Naive thymus-derived CD8-positive, alpha-beta T cell (primary cell): Measurements from ENCODE around the gene PTTG1IP. TPM values are rescaled to one million over a fixed set of nuclear protein-coding genes. Genes with fewer than 3 reads are reported as not detected.

Experiments
- ATAC-seq, 2 donors: fragments of 150-1000 bp; cut with Tn5 transposase in 1 of 2; sonication (Bioruptor Pico), chemical (Tn5 transposase) in 1 of 2; 1 replicate in 1 of 2; 2 replicates in 1 of 2; pipeline ENCODE4 v1.10.0; 2021; ENCODE audit warnings: mild to moderate bottlenecking in 2 of 2, moderate library complexity in 2 of 2
- POLR2A ChIA-PET: fragments of 350-600 bp; sonication (Branson Sonifier 250); formaldehyde crosslinking; loops from one replicate; lab custom pipeline; 2021; ENCODE audit warnings: antibody characterized with exemption; lab: Charles Lee
- DNase-seq, 10 donors: peaks; one replicate each; pipeline versions ENCODE4 v3.0.0 to v3.0.0-alpha.2; 2020 to 2022
- H3K27ac Mint-ChIP-seq, 10 donors: one replicate each; pipeline ENCODE4 v1.8.0; 2020 to 2022; ENCODE audit warnings: mild to moderate bottlenecking in 10 of 10, mixed read lengths in 10 of 10, moderate library complexity in 4 of 10, inconsistent platforms in 1 of 10
- H3K27me3 Mint-ChIP-seq, 5 donors: one replicate each; pipeline ENCODE4 v1.8.0; 2021 to 2022; ENCODE audit warnings: mixed read lengths in 5 of 5
- H3K36me3 Mint-ChIP-seq, 3 donors: one replicate each; pipeline ENCODE4 v1.8.0; 2020 to 2022; ENCODE audit warnings: mixed read lengths in 3 of 3, mild to moderate bottlenecking in 2 of 3, inconsistent platforms in 1 of 3
- H3K4me1 Mint-ChIP-seq, 4 donors: one replicate each; pipeline ENCODE4 v1.8.0; 2021 to 2022; ENCODE audit warnings: mixed read lengths in 4 of 4
- H3K4me3 Mint-ChIP-seq, 10 donors: one replicate each; pipeline ENCODE4 v1.8.0; 2020 to 2022; ENCODE audit warnings: mild to moderate bottlenecking in 10 of 10, mixed read lengths in 10 of 10, moderate library complexity in 6 of 10, inconsistent platforms in 1 of 10
- H3K9me3 Mint-ChIP-seq, 9 donors: one replicate each; pipeline ENCODE4 v1.8.0; 2020 to 2022; ENCODE audit warnings: mixed read lengths in 9 of 9, mild to moderate bottlenecking in 3 of 9, inconsistent platforms in 1 of 9, moderate library complexity in 1 of 9
- polyA plus RNA-seq, 3 donors: library from polyadenylated mRNA; unstranded; fragments of 300-500 nt; fragmentation: Illumina TruSeq; gene quantifications; one replicate each; pipeline ENCODE4 v1.2.3, GENCODE V29; 2021
- total RNA-seq, 8 experiments: library from RNA in 2 of 8; stranded (reverse) in 2 of 8; gene quantifications; one replicate each; pipeline ENCODE4 v1.2.3 and lab custom pipeline; 2021 to 2026

PTTG1IP gene
- total and polyA plus RNA-seq, 5 experiments from 2014 or later, result 42.4 to 68.7 (median 54.1) TPM

GRCh38 chr21:44819283-44820243, 53.9 kb downstream of the PTTG1IP start:
- peak overlapping the region; percentile 15 to 82 (median 73) for H3K4me3 Mint-ChIP-seq
- DNase-seq, result no peak
- POLR2A ChIA-PET, result interaction anchor here (2.8 to 4.1 kb wide), 2 partner anchors 18 to 54 kb away, joined by 20 to 23 read pairs; partner anchors contain the start of genes PTTG1IP and UBE2G2
- H3K27me3 Mint-ChIP-seq, result peaks cover 0 to 1% (median 0%) of the 10 kb centered on the region in 5 donors
- peaks cover 6 to 26% (median 10%) of the 10 kb centered on the region in 4 donors for H3K4me1 Mint-ChIP-seq
- H3K27ac Mint-ChIP-seq, result peak overlapping the region in 9 of 10 donors; percentile 65 to 91 (median 84)
- no peak for ATAC-seq
- peaks cover 0 to 32% (median 19%) of the 10 kb centered on the region in 9 donors for H3K9me3 Mint-ChIP-seq
- H3K36me3 Mint-ChIP-seq, result peaks cover 0 to 6% (median 0%) of the 10 kb centered on the region in 3 donors

DNA sequence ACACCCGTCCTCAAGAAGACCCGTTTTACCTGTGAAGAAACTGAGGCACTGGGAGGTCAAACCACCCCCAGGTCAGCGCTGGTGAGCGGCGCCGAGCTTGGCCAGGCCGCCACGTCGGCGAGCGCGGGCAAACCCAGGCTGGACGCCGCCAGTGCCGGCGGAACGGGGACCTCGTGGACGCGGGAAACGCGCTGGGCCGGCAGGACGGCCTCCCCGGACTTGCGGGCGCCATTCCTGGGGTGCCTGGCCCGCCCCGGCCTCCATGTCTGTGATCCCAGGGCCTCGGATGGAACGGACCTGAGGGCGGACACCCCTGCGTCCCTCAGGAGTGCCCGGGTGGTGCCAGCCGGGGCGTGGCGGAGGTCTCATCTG, 54.9 kb downstream of the PTTG1IP start:
- DNase-seq, result no peak
- peak overlapping the region in 7 of 10 donors; percentile 65 to 82 (median 74) for H3K4me3 Mint-ChIP-seq
- peaks cover 0 to 30% (median 17%) of the 10 kb centered on the region in 9 donors for H3K9me3 Mint-ChIP-seq
- ATAC-seq, result no peak
- POLR2A ChIA-PET, result interaction anchor here (0.5 to 4.1 kb wide), 3 partner anchors 17 to 720 kb away, joined by 3 to 23 read pairs (median 20); partner anchors contain the start of genes PTTG1IP and UBE2G2
- H3K27me3 Mint-ChIP-seq, result no peaks in the 10 kb centered on the region
- peak overlapping the region in 7 of 10 donors; percentile 65 to 91 (median 85) for H3K27ac Mint-ChIP-seq
- H3K4me1 Mint-ChIP-seq, result peaks cover 6 to 26% (median 9%) of the 10 kb centered on the region in 4 donors
- H3K36me3 Mint-ChIP-seq, result peaks cover 0 to 4% (median 0%) of the 10 kb centered on the region in 3 donors

- Mint-ChIP-seq H3K27ac (peak within 1 kb of the TSS in 9 of 10 donors; percentile 65 to 91 (median 84)), H3K4me1 (peaks cover 8 to 28% (median 9%) of the 10 kb centered on the region in 4 donors), H3K9me3 (peaks cover 0 to 25% (median 13%) of the 10 kb centered on the region in 9 donors), H3K36me3 (no peaks in the 10 kb centered on the region), H3K27me3 (no peaks in the 10 kb centered on the region), H3K4me3 (peak within 1 kb of the TSS; percentile 33 to 82 (median 74))
- DNase-seq, result peak; percentile 81 to 93 (median 88)
- POLR2A ChIA-PET, result interaction anchor here (0.8 to 4.1 kb wide), 7 partner anchors 11 to 113 kb away, joined by 3 to 23 read pairs (median 7); partner anchors contain the start of genes PTTG1IP and UBE2G2
- peak; percentile 79 to 80 for ATAC-seq
Measured at GRCh38 chr21:44817914-44818639, 55.4 kb downstream of the PTTG1IP start, which contains the start of gene SUMO3. Gene SUMO3 (minus strand): TSS chr21:44818062. CDS start chr21:44817968, 94 bp downstream.

- POLR2A ChIA-PET, result interaction anchor here (0.6 to 4.1 kb wide), 8 partner anchors 11 to 479 kb away, joined by 3 to 23 read pairs (median 6); partner anchors contain the start of genes CFAP410, PTTG1IP and UBE2G2
- ATAC-seq (peak; percentile 81 to 84), DNase-seq (peak; percentile 87 to 97 (median 92))
- peaks cover 10 to 28% (median 13%) of the 10 kb centered on the region in 4 donors for H3K4me1 Mint-ChIP-seq
- peak overlapping the region in 3 of 10 donors; percentile 29 to 65 (median 29) for H3K27ac Mint-ChIP-seq
- peak overlapping the region; percentile 33 to 80 (median 68) for H3K4me3 Mint-ChIP-seq
- H3K27me3 Mint-ChIP-seq, result no peaks in the 10 kb centered on the region
- peaks cover 0 to 19% (median 7%) of the 10 kb centered on the region in 9 donors for H3K9me3 Mint-ChIP-seq
- peaks cover 0 to under 1% (median 0%) of the 10 kb centered on the region in 3 donors for H3K36me3 Mint-ChIP-seq
Measured at GRCh38 chr21:44817506-44817880, 56.0 kb downstream of the PTTG1IP start.

GRCh38 chr21:44816761-44817505, 56.6 kb downstream of the PTTG1IP start:
- Mint-ChIP-seq H3K27me3 (no peaks in the 10 kb centered on the region), H3K4me3 (peak overlapping the region; percentile 66 to 86 (median 78)), H3K4me1 (peaks cover 10 to 33% (median 15%) of the 10 kb centered on the region in 4 donors), H3K9me3 (peaks cover 0 to 14% (median 1%) of the 10 kb centered on the region in 9 donors), H3K27ac (peak overlapping the region in 8 of 10 donors; percentile 20 to 87 (median 64)), H3K36me3 (peaks cover 0 to 5% (median 0%) of the 10 kb centered on the region in 3 donors)
- POLR2A ChIA-PET, result interaction anchor here (0.6 to 4.1 kb wide), 9 partner anchors 10 to 478 kb away, joined by 3 to 23 read pairs (median 4); partner anchors contain the start of genes CFAP410, PTTG1IP and UBE2G2
- DNase-seq (no peak), ATAC-seq (no peak)

GRCh38 chr21:44815852-44816628, 57.5 kb downstream of the PTTG1IP start:
- POLR2A ChIA-PET, result interaction anchor here (0.9 to 1.5 kb wide), 2 partner anchors 14 to 98 kb away, joined by 3 to 5 read pairs; partner anchors contain the start of gene UBE2G2
- peaks cover 0 to 13% (median 0%) of the 10 kb centered on the region in 3 donors for H3K36me3 Mint-ChIP-seq
- ATAC-seq (no peak), DNase-seq (no peak)
- no peaks in the 10 kb centered on the region for H3K27me3 Mint-ChIP-seq
- peak overlapping the region; percentile 66 to 86 (median 78) for H3K4me3 Mint-ChIP-seq
- H3K9me3 Mint-ChIP-seq, result peaks cover 0 to 9% (median 0%) of the 10 kb centered on the region in 9 donors
- H3K4me1 Mint-ChIP-seq, result peaks cover 12 to 38% (median 18%) of the 10 kb centered on the region in 4 donors
- peak overlapping the region in 8 of 10 donors; percentile 20 to 87 (median 64) for H3K27ac Mint-ChIP-seq

DNA sequence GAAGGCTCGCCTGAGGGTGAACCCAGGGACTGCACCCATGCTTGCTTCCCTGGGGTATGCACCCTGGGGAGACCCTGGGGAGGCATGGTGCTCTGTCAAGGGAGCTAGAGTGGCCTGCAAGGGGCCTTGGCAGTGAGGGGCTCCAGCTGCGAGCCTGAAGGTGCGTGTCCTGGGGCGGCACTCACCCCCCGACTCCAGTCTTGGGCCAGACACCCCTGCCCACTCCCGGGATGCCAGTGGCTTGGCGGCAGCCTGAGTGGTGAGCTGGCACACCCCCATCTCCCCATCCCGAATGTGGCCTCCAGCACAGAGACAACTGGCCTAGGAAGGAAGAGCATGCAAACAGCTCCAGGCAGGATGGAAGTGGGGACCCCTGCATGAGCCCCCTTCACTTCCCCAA, 58.3 kb downstream of the PTTG1IP start:
- DNase-seq (no peak), ATAC-seq (no peak)
- H3K9me3 Mint-ChIP-seq, result peaks cover 0 to 7% (median 0%) of the 10 kb centered on the region in 9 donors
- peaks cover 0 to 17% (median 0%) of the 10 kb centered on the region in 3 donors for H3K36me3 Mint-ChIP-seq
- peak overlapping the region in 2 of 10 donors; percentile 11 to 14 for H3K4me3 Mint-ChIP-seq
- peaks cover 15 to 43% (median 21%) of the 10 kb centered on the region in 4 donors for H3K4me1 Mint-ChIP-seq
- H3K27me3 Mint-ChIP-seq, result no peaks in the 10 kb centered on the region
- H3K27ac Mint-ChIP-seq, result peak overlapping the region in 2 of 10 donors; percentile 15 to 43
- POLR2A ChIA-PET, result interaction anchor here (0.9 to 1.5 kb wide), 3 partner anchors 13 to 68 kb away, joined by 3 to 7 read pairs (median 5); partner anchors contain the start of gene UBE2G2

- Mint-ChIP-seq H3K36me3 (peaks cover 0 to 24% (median 2%) of the 10 kb centered on the region in 3 donors), H3K27ac (peak overlapping the region in 1 of 10 donors; percentile 29), H3K4me1 (peaks cover 17 to 43% (median 21%) of the 10 kb centered on the region in 4 donors), H3K9me3 (peaks cover 0 to 2% (median 0%) of the 10 kb centered on the region in 9 donors), H3K4me3 (no peak overlapping the region), H3K27me3 (no peaks in the 10 kb centered on the region)
- DNase-seq (no peak), ATAC-seq (no peak)
- POLR2A ChIA-PET, result interaction anchor here (0.8 to 1.5 kb wide), 5 partner anchors 10 to 69 kb away, joined by 3 to 7 read pairs (median 4); partner anchors contain the start of genes PTTG1IP and UBE2G2
Measured at GRCh38 chr21:44814498-44815023, 58.9 kb downstream of the PTTG1IP start.

- Mint-ChIP-seq H3K36me3 (peaks cover 0 to 32% (median 5%) of the 10 kb centered on the region in 3 donors), H3K4me3 (no peak overlapping the region), H3K4me1 (peaks cover 17 to 42% (median 21%) of the 10 kb centered on the region in 4 donors), H3K9me3 (no peaks in the 10 kb centered on the region), H3K27me3 (peaks cover 0 to 1% (median 0%) of the 10 kb centered on the region in 5 donors), H3K27ac (no peak overlapping the region)
- POLR2A ChIA-PET, result interaction anchor here (1.0 kb wide), 1 partner anchor 60 kb away, joined by 4 read pairs; the partner anchor contains the start of gene PTTG1IP
- no peak for DNase-seq
- no peak for ATAC-seq
Measured at GRCh38 chr21:44813727-44814126, 59.8 kb downstream of the PTTG1IP start.

GRCh38 chr21:44813149-44813548, 60.3 kb downstream of the PTTG1IP start:
- H3K27ac Mint-ChIP-seq, result peak overlapping the region in 4 of 10 donors; percentile 15 to 77 (median 54)
- ATAC-seq (no peak), DNase-seq (no peak)
- peaks cover 17 to 42% (median 21%) of the 10 kb centered on the region in 4 donors for H3K4me1 Mint-ChIP-seq
- peaks cover 0 to 37% (median 5%) of the 10 kb centered on the region in 3 donors for H3K36me3 Mint-ChIP-seq
- H3K27me3 Mint-ChIP-seq, result peaks cover 0 to 1% (median 0%) of the 10 kb centered on the region in 5 donors
- POLR2A ChIA-PET, result no interaction called here
- no peak overlapping the region for H3K4me3 Mint-ChIP-seq
- no peaks in the 10 kb centered on the region for H3K9me3 Mint-ChIP-seq
